PFSK-1 (cell line): Measurements from ENCODE around the gene LIX1.

Experiments used
- SIN3A ChIP-seq: IDR thresholded peaks from 2 replicates; pipeline ENCODE4 v1.6.1; 2012; ENCODE audit warnings: mild to moderate bottlenecking, low read length, moderate library complexity, borderline replicate concordance; ENCODE audit not compliant: insufficient read depth
- TAF1 ChIP-seq: IDR thresholded peaks from 2 replicates; pipeline ENCODE4 v1.6.1; 2012; ENCODE audit warnings: low read length, control low read depth, borderline replicate concordance; ENCODE audit not compliant: insufficient read depth
- TF ChIP-seq, protein P1 (sequence below), 2 experiments: IDR thresholded peaks; 2 replicates each; pipeline versions ENCODE4 v1.6.1 to v1.8.0; 2011 to 2012; ENCODE audit warnings: low read depth in 2 of 2, low read length in 2 of 2, control low read depth in 1 of 2, inconsistent platforms in 1 of 2, mild to moderate bottlenecking in 1 of 2, moderate library complexity in 1 of 2; ENCODE audit not compliant: insufficient read depth in 1 of 2

DNA sequence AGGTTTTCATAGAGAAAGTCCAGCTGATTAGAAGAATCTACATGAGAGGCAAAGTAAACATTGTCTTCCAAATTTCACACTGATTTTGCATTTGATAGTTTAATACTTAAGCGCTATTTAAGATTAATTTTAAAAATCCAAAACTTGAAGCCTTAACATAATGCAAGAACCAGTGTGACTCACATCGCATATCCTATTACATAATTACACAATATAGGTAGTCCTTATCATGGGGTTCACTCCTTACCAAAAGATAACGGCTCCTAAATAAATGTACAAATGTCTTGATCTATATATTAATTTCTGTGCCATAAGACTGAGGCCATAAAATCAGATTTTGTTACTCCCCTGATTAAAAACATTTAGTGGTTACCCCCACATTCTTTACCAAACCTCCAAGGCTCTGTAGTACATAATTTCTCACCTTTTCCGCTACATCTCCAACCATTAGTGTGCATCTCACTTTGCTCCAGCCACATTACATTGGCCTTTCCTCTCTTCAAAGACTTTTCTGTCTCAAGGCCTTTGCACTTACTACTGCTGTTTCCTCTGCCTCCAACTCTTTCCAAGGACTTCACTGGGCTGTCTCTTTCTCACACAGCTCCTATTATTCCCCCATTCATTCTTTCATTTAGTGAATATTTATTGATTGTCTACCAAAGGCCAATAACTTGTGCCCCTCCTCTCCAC is 39.6 kb upstream of the LIX1 start:
- TF ChIP-seq, protein P1, sequence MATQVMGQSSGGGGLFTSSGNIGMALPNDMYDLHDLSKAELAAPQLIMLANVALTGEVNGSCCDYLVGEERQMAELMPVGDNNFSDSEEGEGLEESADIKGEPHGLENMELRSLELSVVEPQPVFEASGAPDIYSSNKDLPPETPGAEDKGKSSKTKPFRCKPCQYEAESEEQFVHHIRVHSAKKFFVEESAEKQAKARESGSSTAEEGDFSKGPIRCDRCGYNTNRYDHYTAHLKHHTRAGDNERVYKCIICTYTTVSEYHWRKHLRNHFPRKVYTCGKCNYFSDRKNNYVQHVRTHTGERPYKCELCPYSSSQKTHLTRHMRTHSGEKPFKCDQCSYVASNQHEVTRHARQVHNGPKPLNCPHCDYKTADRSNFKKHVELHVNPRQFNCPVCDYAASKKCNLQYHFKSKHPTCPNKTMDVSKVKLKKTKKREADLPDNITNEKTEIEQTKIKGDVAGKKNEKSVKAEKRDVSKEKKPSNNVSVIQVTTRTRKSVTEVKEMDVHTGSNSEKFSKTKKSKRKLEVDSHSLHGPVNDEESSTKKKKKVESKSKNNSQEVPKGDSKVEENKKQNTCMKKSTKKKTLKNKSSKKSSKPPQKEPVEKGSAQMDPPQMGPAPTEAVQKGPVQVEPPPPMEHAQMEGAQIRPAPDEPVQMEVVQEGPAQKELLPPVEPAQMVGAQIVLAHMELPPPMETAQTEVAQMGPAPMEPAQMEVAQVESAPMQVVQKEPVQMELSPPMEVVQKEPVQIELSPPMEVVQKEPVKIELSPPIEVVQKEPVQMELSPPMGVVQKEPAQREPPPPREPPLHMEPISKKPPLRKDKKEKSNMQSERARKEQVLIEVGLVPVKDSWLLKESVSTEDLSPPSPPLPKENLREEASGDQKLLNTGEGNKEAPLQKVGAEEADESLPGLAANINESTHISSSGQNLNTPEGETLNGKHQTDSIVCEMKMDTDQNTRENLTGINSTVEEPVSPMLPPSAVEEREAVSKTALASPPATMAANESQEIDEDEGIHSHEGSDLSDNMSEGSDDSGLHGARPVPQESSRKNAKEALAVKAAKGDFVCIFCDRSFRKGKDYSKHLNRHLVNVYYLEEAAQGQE (IDR thresholded peaks at IDR 0.05; ENCODE audit: insufficient read depth in 1 of 2, low read depth in 2 of 2, low read length in 2 of 2): no peak
- TF ChIP-seq SIN3A (no peak), TAF1 (no peak)
